Umbilical cord (tissue), 2 donors: ENCODE data around the gene TSACC. TPM values are rescaled to one million over a fixed set of nuclear protein-coding genes. Genes with fewer than 3 reads are reported as not detected.
"Not testable (repeated sequence)": the region's sequence is repeated elsewhere in the genome, so short reads cannot be mapped to it uniquely, and the experiment has no call there.

Source experiments
- DNase-seq: peaks from one replicate; pipeline ENCODE4 v3.0.0-alpha.2; 2015; ENCODE audit warnings: low spot score
- total RNA-seq: library from RNA; depleted of rRNA; stranded (reverse); fragments of >200 nt; gene quantifications from one replicate; pipeline ENCODE4 v1.2.3, GENCODE V29; 2014; ENCODE audit warnings: low replicate concordance; ENCODE audit not compliant: insufficient read depth

TSACC gene
- total RNA-seq = not detected

- DNase-seq = peak; percentile 100
Observed at GRCh38 chr1:156338180-156338976, at the start of gene TSACC, which contains the start of gene CCT3. TSACC (plus strand) TSS chr1:156338526; CDS start chr1:156339758, 1,232 bp downstream. CCT3 (minus strand) TSS chr1:156338292; CDS start chr1:156338184, 108 bp downstream.

GRCh38 chr1:156289857-156290256, 48.5 kb upstream of the TSACC start:
- no peak for DNase-seq

- DNase-seq = peak; percentile 94
Observed at GRCh38 chr1:156291226-156292061, 46.9 kb upstream of the TSACC start.

- DNase-seq = no peak
Observed at GRCh38 chr1:156293098-156293434, 45.3 kb upstream of the TSACC start.

GRCh38 chr1:156293895-156294294, 44.4 kb upstream of the TSACC start:
- no peak for DNase-seq

GRCh38 chr1:156295391-156295947, 42.9 kb upstream of the TSACC start, which contains the start of gene GLMP:
GLMP (minus strand) TSS chr1:156295679; CDS start chr1:156295645, 34 bp downstream.
- peak; percentile 83 for DNase-seq

GRCh38 chr1:156298852-156299357, 39.4 kb upstream of the TSACC start, which contains the start of gene VHLL:
VHLL (minus strand) TSS chr1:156299307; CDS start chr1:156299189, 118 bp downstream.
- no peak for DNase-seq

- no peak for DNase-seq
Observed at GRCh38 chr1:156303241-156303640, 35.1 kb upstream of the TSACC start.

GRCh38 chr1:156305215-156305614, 33.1 kb upstream of the TSACC start:
- DNase-seq = no peak

- no peak for DNase-seq
Observed at GRCh38 chr1:156308078-156308477, 30.2 kb upstream of the TSACC start.

- DNase-seq = no peak
Observed at GRCh38 chr1:156310962-156311361, 27.4 kb upstream of the TSACC start.

- no peak for DNase-seq
Observed at GRCh38 chr1:156316909-156317308, 21.4 kb upstream of the TSACC start.

- DNase-seq = peak; percentile 15
Observed at GRCh38 chr1:156319664-156320063, 18.7 kb upstream of the TSACC start.

GRCh38 chr1:156320560-156320959, 17.8 kb upstream of the TSACC start:
- no peak for DNase-seq

GRCh38 chr1:156323179-156323578, 15.1 kb upstream of the TSACC start:
- DNase-seq = not testable (repeated sequence)

- DNase-seq = no peak
Observed at GRCh38 chr1:156336242-156336641, 2.1 kb upstream of the TSACC start.

GRCh38 chr1:156337052-156337887, 1.1 kb upstream of the TSACC start:
- DNase-seq = no peak

- DNase-seq = no peak
Observed at GRCh38 chr1:156337888-156338179, 492 bp upstream of the TSACC start.

- DNase-seq = no peak
Observed at GRCh38 chr1:156342166-156342955, 4.0 kb downstream of the TSACC start.

- DNase-seq = no peak
Observed at GRCh38 chr1:156344409-156344808, 6.1 kb downstream of the TSACC start.
